ENCODE data around the gene MACROD1.

The MACROD1 gene

DNA sequence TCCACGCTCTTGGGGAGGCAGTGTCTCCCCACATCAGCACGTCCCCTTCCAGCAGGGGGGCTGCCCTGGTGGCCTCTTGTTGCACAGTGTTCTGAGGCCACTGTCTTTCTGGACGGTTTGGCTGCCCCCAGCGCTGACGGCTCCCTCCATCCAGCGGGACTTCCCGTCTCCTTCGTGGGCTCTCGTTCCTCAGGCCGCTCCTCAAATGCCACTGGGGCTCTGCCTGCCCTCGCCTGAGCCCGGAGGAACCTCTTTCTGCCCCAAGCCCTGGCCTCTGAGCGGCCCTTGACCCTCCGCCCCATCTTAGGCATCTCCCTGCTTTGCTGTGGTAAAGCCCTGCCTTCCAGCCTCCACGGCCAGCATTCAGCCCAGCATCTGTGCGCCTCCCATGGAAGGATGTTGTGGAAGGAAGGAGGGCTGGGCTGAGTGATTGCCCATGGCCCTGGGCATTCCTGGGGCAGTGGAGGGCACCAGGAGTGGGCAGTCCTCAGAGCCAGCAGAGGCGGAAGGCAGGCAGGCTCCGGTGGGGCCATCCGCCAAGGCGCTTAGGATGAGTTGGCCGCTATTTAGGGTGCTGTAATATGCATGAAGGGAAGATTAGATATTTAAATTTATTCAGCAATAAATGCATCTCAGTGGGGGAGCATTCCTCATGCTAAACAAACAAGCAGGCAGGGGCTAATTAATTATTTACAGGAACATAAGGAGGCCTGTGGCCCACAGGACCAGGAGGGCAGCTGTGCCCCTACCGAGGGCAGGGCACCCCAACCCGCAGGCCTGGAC is 161.9 kb downstream of the MACROD1 start:
- TF ChIP-seq, protein P1, sequence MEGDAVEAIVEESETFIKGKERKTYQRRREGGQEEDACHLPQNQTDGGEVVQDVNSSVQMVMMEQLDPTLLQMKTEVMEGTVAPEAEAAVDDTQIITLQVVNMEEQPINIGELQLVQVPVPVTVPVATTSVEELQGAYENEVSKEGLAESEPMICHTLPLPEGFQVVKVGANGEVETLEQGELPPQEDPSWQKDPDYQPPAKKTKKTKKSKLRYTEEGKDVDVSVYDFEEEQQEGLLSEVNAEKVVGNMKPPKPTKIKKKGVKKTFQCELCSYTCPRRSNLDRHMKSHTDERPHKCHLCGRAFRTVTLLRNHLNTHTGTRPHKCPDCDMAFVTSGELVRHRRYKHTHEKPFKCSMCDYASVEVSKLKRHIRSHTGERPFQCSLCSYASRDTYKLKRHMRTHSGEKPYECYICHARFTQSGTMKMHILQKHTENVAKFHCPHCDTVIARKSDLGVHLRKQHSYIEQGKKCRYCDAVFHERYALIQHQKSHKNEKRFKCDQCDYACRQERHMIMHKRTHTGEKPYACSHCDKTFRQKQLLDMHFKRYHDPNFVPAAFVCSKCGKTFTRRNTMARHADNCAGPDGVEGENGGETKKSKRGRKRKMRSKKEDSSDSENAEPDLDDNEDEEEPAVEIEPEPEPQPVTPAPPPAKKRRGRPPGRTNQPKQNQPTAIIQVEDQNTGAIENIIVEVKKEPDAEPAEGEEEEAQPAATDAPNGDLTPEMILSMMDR (IDR thresholded peaks at IDR 0.05; ENCODE audit: low read length, missing control alignments), result no peak
- no peak for DNase-seq (ENCODE audit: low read depth)
- H3K4me3 ChIP-seq (replicated peaks; ENCODE audit: low read depth, low read length), result no peak overlapping the region

DNA sequence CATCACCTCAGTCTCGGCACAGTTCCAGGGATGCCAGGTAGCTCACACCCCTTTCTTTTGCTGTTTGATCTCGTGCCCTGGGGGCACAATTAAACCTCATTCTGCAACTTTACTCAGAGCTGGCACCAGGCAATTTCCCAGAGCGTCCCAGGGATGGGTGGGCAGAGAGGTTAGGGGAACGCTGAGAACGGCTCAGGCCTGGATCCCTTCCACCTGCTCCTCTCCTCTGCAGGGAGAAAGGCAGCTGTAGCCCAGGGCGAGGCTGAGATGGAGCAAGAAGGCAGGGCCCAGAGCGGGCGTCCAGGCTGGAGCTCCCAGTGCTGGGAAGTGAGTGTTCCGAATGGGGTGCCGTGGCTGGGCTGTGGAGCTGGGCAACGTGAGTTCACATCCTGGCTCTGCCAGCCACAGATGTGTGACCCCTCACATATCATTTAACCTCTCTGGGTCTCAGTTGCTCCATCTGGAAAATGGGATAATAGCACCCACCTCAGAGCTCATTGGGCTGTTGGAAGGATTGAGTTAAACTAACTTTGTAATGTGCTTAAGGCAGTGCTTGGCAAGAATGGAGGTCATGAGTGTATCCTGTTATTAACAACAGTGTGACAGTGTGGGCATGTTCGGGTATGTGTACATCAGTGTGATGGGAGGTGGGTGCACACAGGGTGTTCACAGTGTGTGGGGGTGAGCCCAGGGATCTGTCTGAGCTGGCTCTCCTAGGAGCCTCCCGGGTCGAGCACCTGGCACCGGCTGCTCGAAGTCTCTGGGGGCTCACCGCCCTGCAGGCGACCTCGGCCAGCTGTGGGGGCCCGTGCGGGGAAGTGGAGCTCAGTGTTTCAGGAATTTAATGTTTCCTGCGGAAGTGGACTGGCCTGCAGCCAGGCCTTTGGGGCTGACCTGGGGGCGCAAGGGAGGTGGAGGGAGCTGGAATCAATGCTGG is 164.2 kb downstream of the MACROD1 start:
- peak; percentile 57 for DNase-seq (ENCODE audit: low read depth)
- TF ChIP-seq, protein P1 (IDR thresholded peaks at IDR 0.05; ENCODE audit: low read length, missing control alignments), result no peak

DNA sequence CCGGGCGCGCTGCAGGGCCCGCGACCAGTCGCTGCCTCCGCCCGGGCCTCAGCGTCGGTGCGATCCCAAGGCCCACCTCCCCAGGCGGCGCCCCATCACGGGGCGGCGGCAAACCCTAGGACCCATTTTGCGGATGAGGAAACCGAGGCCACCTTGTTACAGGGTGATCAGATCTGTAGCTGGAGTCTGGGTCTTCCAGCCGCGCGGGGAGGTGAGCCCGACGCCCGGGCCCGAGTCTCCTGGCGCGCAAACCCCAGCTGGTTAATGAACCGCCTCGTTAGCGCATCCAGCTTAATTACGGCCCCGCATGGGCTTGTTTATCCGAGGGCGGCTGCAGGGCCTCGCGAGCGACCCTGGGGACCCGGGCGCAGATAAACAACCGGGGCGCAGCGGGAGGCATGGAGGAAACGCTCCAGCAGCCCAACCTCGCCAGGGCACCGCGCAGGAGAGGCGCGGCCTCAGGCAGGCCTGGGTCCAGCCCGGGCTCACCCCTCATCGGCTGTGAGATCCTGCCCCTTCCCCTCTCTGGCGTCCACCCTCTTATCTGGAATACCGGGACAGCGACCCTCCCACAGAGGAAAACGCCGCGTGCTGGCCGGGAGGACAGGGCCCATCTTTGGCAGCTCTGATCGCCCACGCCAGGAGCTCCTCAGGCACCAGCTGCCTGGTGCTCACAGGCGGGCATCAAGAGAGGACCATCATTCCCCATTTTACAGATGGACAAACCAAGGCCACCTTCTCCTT is 165.0 kb downstream of the MACROD1 start:
- TF ChIP-seq, protein P1 (IDR thresholded peaks at IDR 0.05; ENCODE audit: low read length, missing control alignments), result no peak
- DNase-seq (ENCODE audit: low read depth), result no peak
- H3K4me3 ChIP-seq (replicated peaks; ENCODE audit: low read depth, low read length), result peak overlapping the region; percentile 24

More for the DNA sequence above, 164.2 kb downstream of the MACROD1 start:
- H3K4me3 ChIP-seq (replicated peaks; ENCODE audit: low read depth, low read length), result no peak overlapping the region

DNA sequence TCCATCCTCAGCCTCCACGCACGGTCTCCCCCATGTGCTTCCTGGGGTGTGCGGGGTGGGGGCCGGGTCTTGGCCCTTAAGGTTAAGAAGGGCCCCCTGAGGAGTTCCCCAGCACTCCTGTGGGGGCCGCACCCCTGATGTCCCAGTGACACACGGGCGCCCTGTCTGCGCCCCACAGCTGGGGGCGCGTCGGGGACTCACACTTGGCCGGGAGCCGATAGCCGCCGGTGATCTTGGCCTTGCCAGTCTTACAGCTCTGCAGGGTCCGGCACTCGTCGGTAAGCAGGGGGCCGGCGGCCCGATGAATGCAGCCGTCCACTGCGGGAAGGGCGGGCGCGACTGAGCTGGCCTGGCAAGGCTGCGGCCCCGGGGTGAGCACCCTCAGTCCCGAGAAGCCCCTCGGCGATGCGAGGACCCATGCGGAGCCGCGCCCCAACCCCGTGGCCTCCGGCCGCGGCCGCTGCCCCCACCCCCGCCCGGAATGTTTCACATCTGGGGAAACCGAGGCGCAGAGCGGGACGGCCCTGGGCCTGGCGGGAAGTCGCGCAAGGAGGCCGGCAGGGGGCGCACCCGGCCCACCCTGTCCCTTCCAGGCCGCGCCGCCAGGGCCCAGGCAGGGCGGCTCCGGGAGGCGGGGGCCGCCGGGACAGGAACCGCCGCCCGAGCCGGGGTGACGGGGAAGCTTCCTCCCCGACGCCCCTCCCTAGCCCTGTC is 165.7 kb downstream of the MACROD1 start:
- DNase-seq (ENCODE audit: low read depth), result peak; percentile 75
- TF ChIP-seq, protein P1 (IDR thresholded peaks at IDR 0.05; ENCODE audit: low read length, missing control alignments), result peak; percentile 29
- peak overlapping the region; percentile 24 for H3K4me3 ChIP-seq (replicated peaks; ENCODE audit: low read depth, low read length)

DNA sequence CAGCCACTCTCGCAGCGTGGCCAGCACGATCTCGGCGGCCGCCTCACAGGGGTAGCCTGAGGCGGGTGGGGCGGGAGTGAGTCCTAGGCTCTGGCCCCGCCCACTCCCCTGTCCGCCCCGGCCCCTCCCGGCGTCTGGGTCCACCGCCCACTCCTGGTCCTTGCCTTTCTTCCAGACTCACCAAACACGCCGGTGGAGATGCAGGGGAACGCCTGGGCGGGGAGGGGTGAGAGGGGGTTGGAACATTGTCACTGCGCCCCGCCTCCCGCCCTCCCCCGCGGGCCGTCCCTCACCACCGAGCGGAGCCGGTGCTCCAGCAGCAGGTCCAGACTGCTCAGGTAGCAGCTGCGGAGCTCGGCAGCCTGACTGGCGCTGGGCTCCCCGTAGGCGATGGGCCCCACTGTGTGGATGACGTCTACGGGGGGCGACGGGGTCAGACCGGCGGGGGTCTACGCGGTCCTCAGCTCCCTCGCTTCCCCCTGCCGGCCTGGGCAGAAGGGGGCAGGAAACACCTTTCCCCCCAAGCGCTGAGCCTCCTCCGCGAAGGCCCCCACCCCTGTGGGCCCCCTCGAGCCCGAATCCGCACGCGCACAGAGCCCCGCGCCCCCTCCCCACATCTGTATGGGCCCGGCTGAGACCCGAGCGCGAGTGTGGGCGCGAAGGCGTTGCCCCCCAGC is 166.4 kb downstream of the MACROD1 start:
- DNase-seq (ENCODE audit: low read depth), result peak; percentile 26
- TF ChIP-seq, protein P1 (IDR thresholded peaks at IDR 0.05; ENCODE audit: low read length, missing control alignments), result no peak
- no peak overlapping the region for H3K4me3 ChIP-seq (replicated peaks; ENCODE audit: low read depth, low read length)

Measured in fibroblast of pulmonary artery (primary cell).